Rectal smooth muscle tissue (tissue), 1 donor: ENCODE results near the gene CLDN14.

Experiments
- H3K27ac ChIP-seq: one replicate; pipeline ENCODE4 v1.7.0; 2013; ENCODE audit warnings: low read depth, low read length, inconsistent platforms
- H3K27me3 ChIP-seq: one replicate; pipeline ENCODE4 v1.7.0; 2013; ENCODE audit warnings: low read length; ENCODE audit not compliant: control insufficient read depth, insufficient read depth
- H3K36me3 ChIP-seq: one replicate; pipeline ENCODE4 v1.7.0; 2013; ENCODE audit warnings: low read length; ENCODE audit not compliant: control insufficient read depth, insufficient read depth
- H3K4me1 ChIP-seq: one replicate; pipeline ENCODE4 v1.7.0; 2013; ENCODE audit warnings: low read length; ENCODE audit not compliant: control insufficient read depth, insufficient read depth
- H3K4me3 ChIP-seq: one replicate; pipeline ENCODE4 v1.7.0; 2013; ENCODE audit warnings: low read length
- H3K9ac ChIP-seq: one replicate; pipeline ENCODE4 v1.7.0; 2013; ENCODE audit warnings: low read length

CLDN14 gene

DNA sequence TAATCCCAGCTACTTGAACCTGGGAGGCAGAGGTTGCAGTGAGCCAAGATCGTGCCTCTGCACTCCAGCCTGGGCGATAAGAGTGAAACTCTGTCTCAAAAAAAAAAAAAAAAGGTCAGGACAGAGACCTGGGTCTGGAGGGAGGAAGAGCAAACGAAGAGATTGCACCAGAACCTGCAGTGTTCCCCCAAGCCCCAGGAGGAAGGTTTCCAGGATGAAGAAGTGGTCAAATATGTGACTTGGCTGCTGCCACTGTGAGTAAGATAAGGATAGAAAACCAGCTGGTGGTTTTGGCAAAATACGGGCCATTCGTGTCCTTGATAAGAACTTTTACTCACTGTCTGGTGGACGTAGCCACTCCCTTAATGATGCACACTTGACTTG is 42.2 kb downstream of the CLDN14 start:
- Histone ChIP-seq H3K27me3 (no peaks in the 10 kb centered on the region), H3K4me1 (no peaks in the 10 kb centered on the region), H3K27ac (no peak overlapping the region), H3K9ac (no peak overlapping the region), H3K36me3 (no peaks in the 10 kb centered on the region), H3K4me3 (no peak overlapping the region)

- Histone ChIP-seq H3K9ac (no peak overlapping the region), H3K27me3 (no peaks in the 10 kb centered on the region), H3K27ac (no peak overlapping the region), H3K4me1 (no peaks in the 10 kb centered on the region), H3K4me3 (no peak overlapping the region), H3K36me3 (no peaks in the 10 kb centered on the region)
These were observed 42.8 kb downstream of the CLDN14 start for GRCh38 chr21:36436829-36437744.

GRCh38 chr21:36434144-36434543 is 45.8 kb downstream of the CLDN14 start:
- Histone ChIP-seq H3K4me1 (no peaks in the 10 kb centered on the region), H3K4me3 (no peak overlapping the region), H3K9ac (no peak overlapping the region), H3K36me3 (no peaks in the 10 kb centered on the region), H3K27me3 (peaks cover 2% of the 10 kb centered on the region), H3K27ac (no peak overlapping the region)

DNA sequence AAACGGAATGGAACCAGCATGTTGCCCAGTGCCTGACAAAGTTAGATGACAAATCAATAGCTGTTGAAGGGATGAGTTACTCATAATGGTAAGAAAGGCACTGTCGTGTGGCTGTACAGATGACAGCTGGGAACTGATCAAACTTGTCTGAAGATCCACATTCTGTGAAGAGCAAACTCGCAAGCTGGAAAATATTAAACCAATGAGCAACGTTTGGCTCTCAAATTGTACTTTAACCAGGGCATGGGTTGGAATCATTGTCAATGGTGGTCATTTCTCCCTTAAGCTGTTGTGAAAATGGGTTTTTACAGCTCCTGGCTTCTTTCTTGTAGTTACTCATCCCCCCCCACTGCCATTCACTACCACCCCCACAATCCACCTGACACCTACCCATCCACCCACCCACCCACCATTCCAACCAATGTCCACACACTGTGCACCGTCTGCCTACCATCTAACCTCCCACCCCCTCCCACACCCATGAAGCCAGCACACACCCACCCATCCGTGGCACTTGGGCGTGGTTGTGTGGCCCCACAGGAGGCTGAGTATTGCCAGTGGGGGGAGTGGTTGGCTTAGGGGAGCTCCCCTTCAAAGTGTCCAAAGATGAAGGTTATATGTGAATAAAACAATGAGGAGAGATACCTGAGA is 46.7 kb downstream of the CLDN14 start:
- Histone ChIP-seq H3K36me3 (no peaks in the 10 kb centered on the region), H3K27me3 (peaks cover 2% of the 10 kb centered on the region), H3K9ac (no peak overlapping the region), H3K4me3 (no peak overlapping the region), H3K4me1 (no peaks in the 10 kb centered on the region), H3K27ac (no peak overlapping the region)

- H3K27ac ChIP-seq = no peak overlapping the region
- H3K9ac ChIP-seq = no peak overlapping the region
- no peak overlapping the region for H3K4me3 ChIP-seq
- peaks cover 2% of the 10 kb centered on the region for H3K27me3 ChIP-seq
- no peaks in the 10 kb centered on the region for H3K4me1 ChIP-seq
- no peaks in the 10 kb centered on the region for H3K36me3 ChIP-seq
These were observed 48.7 kb downstream of the CLDN14 start for GRCh38 chr21:36431252-36431651.

DNA sequence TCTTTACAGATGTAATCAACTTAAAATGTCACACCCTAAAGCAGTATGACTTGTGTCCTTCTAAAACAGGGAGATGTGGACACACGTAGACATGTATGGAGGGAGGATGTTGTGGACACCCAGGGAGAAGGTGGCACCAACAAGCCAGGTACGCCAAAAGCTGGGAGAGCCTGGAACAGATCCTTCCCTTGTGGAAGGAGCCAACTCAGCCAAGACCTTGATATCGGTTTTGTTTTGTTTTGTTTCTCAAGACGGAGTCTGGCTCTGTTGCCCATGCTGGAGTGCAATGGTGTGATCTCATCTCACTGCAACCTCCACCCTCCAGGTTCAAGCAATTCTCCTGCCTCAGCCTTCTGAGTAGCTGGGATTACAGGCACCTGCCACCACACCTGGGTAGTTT is 49.1 kb downstream of the CLDN14 start:
- Histone ChIP-seq H3K36me3 (no peaks in the 10 kb centered on the region), H3K27me3 (peaks cover 2% of the 10 kb centered on the region), H3K9ac (no peak overlapping the region), H3K4me1 (no peaks in the 10 kb centered on the region), H3K27ac (no peak overlapping the region), H3K4me3 (no peak overlapping the region)

- Histone ChIP-seq H3K4me3 (peak overlapping the region; percentile 20), H3K27ac (no peak overlapping the region), H3K36me3 (no peaks in the 10 kb centered on the region), H3K9ac (no peak overlapping the region), H3K4me1 (no peaks in the 10 kb centered on the region), H3K27me3 (peaks cover 2% of the 10 kb centered on the region)
These were observed 49.9 kb downstream of the CLDN14 start for GRCh38 chr21:36429947-36430546.

GRCh38 chr21:36428761-36429432 is 51.0 kb downstream of the CLDN14 start:
- Histone ChIP-seq H3K9ac (no peak overlapping the region), H3K36me3 (no peaks in the 10 kb centered on the region), H3K4me3 (no peak overlapping the region), H3K4me1 (no peaks in the 10 kb centered on the region), H3K27ac (no peak overlapping the region), H3K27me3 (peaks cover 2% of the 10 kb centered on the region)

DNA sequence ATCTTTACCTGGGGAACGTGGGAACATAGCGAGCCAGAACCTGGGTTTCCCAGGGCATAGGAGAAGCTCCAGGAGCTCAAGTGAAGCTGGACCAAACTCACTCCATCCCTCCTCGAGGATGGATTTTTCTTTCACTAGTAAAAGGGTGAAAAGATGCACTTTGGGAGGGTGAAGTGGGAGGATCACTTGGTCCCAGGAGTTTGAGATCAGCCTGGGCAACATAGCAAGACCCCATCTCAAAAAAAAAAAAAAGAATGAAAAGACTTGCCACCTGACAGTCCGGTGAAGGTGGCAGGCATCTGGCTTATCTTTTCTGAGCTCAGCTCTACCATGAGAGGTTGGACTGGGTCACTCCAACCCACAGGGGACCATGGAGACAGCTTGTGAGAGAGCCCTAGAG is 52.4 kb downstream of the CLDN14 start:
- Histone ChIP-seq H3K27me3 (peaks cover 2% of the 10 kb centered on the region), H3K9ac (no peak overlapping the region), H3K27ac (no peak overlapping the region), H3K4me1 (no peaks in the 10 kb centered on the region), H3K36me3 (no peaks in the 10 kb centered on the region), H3K4me3 (no peak overlapping the region)

GRCh38 chr21:36425286-36425685 is 54.6 kb downstream of the CLDN14 start:
- Histone ChIP-seq H3K4me1 (no peaks in the 10 kb centered on the region), H3K9ac (no peak overlapping the region), H3K27ac (no peak overlapping the region), H3K4me3 (no peak overlapping the region), H3K27me3 (peaks cover 2% of the 10 kb centered on the region), H3K36me3 (no peaks in the 10 kb centered on the region)

GRCh38 chr21:36424592-36424991 is 55.3 kb downstream of the CLDN14 start:
- Histone ChIP-seq H3K4me3 (no peak overlapping the region), H3K9ac (no peak overlapping the region), H3K27ac (no peak overlapping the region), H3K36me3 (no peaks in the 10 kb centered on the region), H3K4me1 (no peaks in the 10 kb centered on the region), H3K27me3 (peaks cover 2% of the 10 kb centered on the region)

GRCh38 chr21:36423771-36424433 is 56.0 kb downstream of the CLDN14 start:
- Histone ChIP-seq H3K27ac (no peak overlapping the region), H3K36me3 (no peaks in the 10 kb centered on the region), H3K4me3 (no peak overlapping the region), H3K27me3 (no peaks in the 10 kb centered on the region), H3K4me1 (no peaks in the 10 kb centered on the region), H3K9ac (no peak overlapping the region)
